OCI-LY7 (cell line): ENCODE results near the gene LAPTM5. TPM values are rescaled to one million over a fixed set of nuclear protein-coding genes. Genes with fewer than 3 reads are reported as not detected.

Source experiments
- BruUV-seq: library from RNA; stranded (reverse); fragments of 400-500 nt; replicated peaks from 2 replicates; lab custom pipeline; 2021; lab: Mats Ljungman, UMichigan
- CTCF ChIA-PET: fragments of 300-600 bp; sonication (Branson Sonifier 250); formaldehyde crosslinking; loops from one replicate; lab custom pipeline; 2022; ENCODE audit warnings: antibody characterized with exemption; ENCODE audit not compliant: unreplicated experiment; lab: Charles Lee
- POLR2A ChIA-PET: fragments of 300-600 bp; sonication (Branson Sonifier 250); formaldehyde crosslinking; loops from one replicate; lab custom pipeline; 2022; ENCODE audit warnings: antibody characterized with exemption; lab: Charles Lee
- DNase-seq: peaks from one replicate; pipeline ENCODE4 v3.0.0-alpha.2; 2015; ENCODE audit warnings: low spot score
- H2AFZ ChIP-seq: fragments of 200-600 bp; sonication (generic), shearing (Covaris generic); 2 replicates; pipeline ENCODE4 v1.6.1; 2014; ENCODE audit warnings: mild to moderate bottlenecking, antibody characterized with exemption, low read length, moderate library complexity
- H3K27ac ChIP-seq: fragments of 200-600 bp; sonication (generic); 2 replicates; pipeline ENCODE4 v1.5.1; 2014; ENCODE audit warnings: mixed run types, low read depth, mild to moderate bottlenecking, moderate library complexity, low read length, inconsistent platforms; ENCODE audit not compliant: poor library complexity, severe bottlenecking
- H3K36me3 ChIP-seq: fragments of 200-600 bp; sonication (generic); 2 replicates; pipeline ENCODE4 v1.6.1; 2014; ENCODE audit warnings: mild to moderate bottlenecking, antibody characterized with exemption, low read length, moderate library complexity, mixed read lengths; ENCODE audit not compliant: insufficient read depth
- H3K4me1 ChIP-seq: fragments of 200-600 bp; sonication (generic); 2 replicates; pipeline ENCODE4 v1.5.1; 2014; ENCODE audit warnings: mild to moderate bottlenecking, low read length; ENCODE audit not compliant: insufficient read depth, poor library complexity, severe bottlenecking
- H3K4me2 ChIP-seq: fragments of 200-600 bp; sonication (generic); 2 replicates; pipeline ENCODE4 v1.6.1; 2014; ENCODE audit warnings: mild to moderate bottlenecking, low read length
- H3K4me3 ChIP-seq: fragments of 200-600 bp; sonication (generic); 2 replicates; pipeline ENCODE4 v1.5.1; 2014; ENCODE audit warnings: mild to moderate bottlenecking, low read depth, low read length; ENCODE audit not compliant: poor library complexity, severe bottlenecking
- H3K79me2 ChIP-seq: fragments of 200-600 bp; sonication (generic); 2 replicates; pipeline ENCODE4 v1.6.1; 2016; ENCODE audit warnings: low read depth, mild to moderate bottlenecking, low read length, moderate library complexity, mixed read lengths; ENCODE audit not compliant: insufficient read depth
- H3K9me2 ChIP-seq: fragments of 200-600 bp; sonication (generic); 2 replicates; pipeline ENCODE4 v1.6.1; 2016; ENCODE audit warnings: mild to moderate bottlenecking, low read length, mixed read lengths; ENCODE audit not compliant: insufficient read depth
- H3K9me3 ChIP-seq: fragments of 200-600 bp; sonication (generic); 2 replicates; pipeline ENCODE4 v1.6.1; 2014; ENCODE audit warnings: mild to moderate bottlenecking, mixed run types, low read length, mixed read lengths
- H4K20me1 ChIP-seq: fragments of 200-600 bp; sonication (generic); 2 replicates; pipeline ENCODE4 v1.6.1; 2014; ENCODE audit warnings: mild to moderate bottlenecking, antibody characterized with exemption, low read length, moderate library complexity, mixed read lengths; ENCODE audit not compliant: insufficient read depth
- EZH2phosphoT487 ChIP-seq: fragments of 200-600 bp; sonication (generic); IDR thresholded peaks from 2 replicates; pipeline ENCODE4 v1.6.1; 2018; ENCODE audit warnings: low read depth, borderline replicate concordance, mild to moderate bottlenecking, mixed run types, antibody characterized with exemption, low read length, moderate library complexity, mixed read lengths
- intact Hi-C: fragments of 100-400 bp; cut with micrococcal nuclease; formaldehyde crosslinking; loops from one replicate; pipeline ENCODE4 v1.10.0; 2022; ENCODE audit not compliant: unreplicated experiment
- total RNA-seq, 2 experiments: library from RNA; depleted of rRNA in 1 of 2; stranded (reverse); fragments of >200 nt in 1 of 2; shearing (Covaris generic) in 1 of 2; gene quantifications; 2 replicates each; pipeline ENCODE4 v1.2.3, GENCODE V29; 2014 to 2022
- TF ChIP-seq, protein P1 (sequence below): fragments of 200-600 bp; sonication (generic); conservative IDR thresholded peaks from 2 replicates; pipeline ENCODE4 v1.5.1; 2014; ENCODE audit warnings: mild to moderate bottlenecking, antibody characterized with exemption, low read length, moderate library complexity, mixed read lengths

LAPTM5 gene
- total RNA-seq, 2 experiments from 2014 or later = 113 to 137 TPM

DNA sequence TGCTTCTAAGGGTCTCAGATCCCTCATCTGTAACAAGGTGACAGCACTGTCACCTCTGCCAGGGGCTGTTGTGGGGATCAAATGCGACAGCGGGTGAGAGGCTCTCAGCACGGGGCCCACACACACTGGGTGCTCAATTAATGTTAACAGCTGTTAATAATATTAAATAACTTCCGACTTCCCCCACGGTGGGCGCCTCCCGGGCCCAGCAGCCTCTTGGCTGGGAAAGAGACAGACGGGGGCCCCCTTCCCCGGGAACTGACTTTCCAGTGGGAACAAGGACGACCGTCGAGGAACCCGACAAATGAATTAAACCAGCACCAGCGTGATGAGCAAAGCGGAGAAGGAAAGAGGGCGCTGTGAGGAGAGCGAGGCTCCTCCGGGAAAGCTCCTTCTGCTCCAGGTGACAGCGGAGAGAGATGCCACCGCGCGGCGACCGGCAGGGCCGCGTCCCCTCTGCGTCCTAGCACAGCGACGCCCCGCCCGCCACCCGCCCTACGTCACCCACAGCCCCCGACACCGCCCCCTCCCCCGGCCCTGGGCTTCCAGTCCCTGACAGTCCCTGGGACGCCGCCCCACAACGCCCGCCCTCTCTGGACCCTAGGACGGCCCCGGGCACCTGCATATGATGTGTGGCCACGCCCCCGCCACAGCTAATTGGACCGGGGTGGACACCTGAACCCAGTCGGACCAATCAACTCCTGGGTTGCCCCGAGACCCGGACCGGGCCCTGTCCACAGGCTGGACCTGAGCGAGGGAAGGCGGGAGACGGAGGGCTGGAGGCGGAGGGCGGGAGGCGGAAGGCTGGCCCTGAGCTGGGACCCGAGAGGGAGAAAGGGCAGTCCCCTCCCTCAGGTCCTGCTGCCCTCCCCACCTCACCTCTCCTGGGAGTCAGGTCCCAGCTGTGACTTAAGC lies 72.4 kb downstream of the LAPTM5 start:
- no peak overlapping the region for H3K4me3 ChIP-seq
- no peaks in the 10 kb centered on the region for H3K9me3 ChIP-seq
- TF ChIP-seq EZH2phosphoT487 = no peak
- TF ChIP-seq, protein P1, sequence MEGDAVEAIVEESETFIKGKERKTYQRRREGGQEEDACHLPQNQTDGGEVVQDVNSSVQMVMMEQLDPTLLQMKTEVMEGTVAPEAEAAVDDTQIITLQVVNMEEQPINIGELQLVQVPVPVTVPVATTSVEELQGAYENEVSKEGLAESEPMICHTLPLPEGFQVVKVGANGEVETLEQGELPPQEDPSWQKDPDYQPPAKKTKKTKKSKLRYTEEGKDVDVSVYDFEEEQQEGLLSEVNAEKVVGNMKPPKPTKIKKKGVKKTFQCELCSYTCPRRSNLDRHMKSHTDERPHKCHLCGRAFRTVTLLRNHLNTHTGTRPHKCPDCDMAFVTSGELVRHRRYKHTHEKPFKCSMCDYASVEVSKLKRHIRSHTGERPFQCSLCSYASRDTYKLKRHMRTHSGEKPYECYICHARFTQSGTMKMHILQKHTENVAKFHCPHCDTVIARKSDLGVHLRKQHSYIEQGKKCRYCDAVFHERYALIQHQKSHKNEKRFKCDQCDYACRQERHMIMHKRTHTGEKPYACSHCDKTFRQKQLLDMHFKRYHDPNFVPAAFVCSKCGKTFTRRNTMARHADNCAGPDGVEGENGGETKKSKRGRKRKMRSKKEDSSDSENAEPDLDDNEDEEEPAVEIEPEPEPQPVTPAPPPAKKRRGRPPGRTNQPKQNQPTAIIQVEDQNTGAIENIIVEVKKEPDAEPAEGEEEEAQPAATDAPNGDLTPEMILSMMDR = no peak
- no peak for DNase-seq
- no peaks in the 10 kb centered on the region for H3K9me2 ChIP-seq
- no peak overlapping the region for H2AFZ ChIP-seq
- no TSS peak for BruUV-seq
- CTCF ChIA-PET = no interaction called here
- no peak overlapping the region for H3K4me2 ChIP-seq
- intact Hi-C loops = no loop called here
- no peaks in the 10 kb centered on the region for H4K20me1 ChIP-seq
- H3K4me1 ChIP-seq = no peaks in the 10 kb centered on the region
- H3K79me2 ChIP-seq = no peaks in the 10 kb centered on the region
- no peak overlapping the region for H3K27ac ChIP-seq
- POLR2A ChIA-PET = no interaction called here
- no peaks in the 10 kb centered on the region for H3K36me3 ChIP-seq

DNA sequence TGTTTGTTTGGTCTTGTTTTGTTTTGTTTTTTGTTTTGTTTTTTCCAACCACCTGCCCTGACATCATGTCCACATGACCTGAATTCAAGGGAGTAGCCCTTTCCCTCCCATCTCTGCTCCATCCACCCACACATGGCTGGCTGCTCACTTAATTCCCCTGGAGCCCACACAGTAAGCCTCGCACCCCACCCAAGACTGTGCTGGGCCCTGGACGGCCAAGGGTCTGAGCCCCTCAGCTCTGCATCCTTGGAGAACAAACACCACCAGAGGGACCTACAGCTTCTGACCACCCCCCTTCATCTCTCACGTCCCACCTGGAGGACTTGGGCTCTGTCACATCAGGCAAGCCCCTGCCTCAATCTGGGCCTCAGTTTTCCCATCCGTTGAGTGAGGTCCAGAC lies 73.3 kb downstream of the LAPTM5 start:
- Histone ChIP-seq H3K4me3 (no peak overlapping the region), H3K4me1 (no peaks in the 10 kb centered on the region), H3K79me2 (no peaks in the 10 kb centered on the region), H3K4me2 (no peak overlapping the region), H3K9me3 (no peaks in the 10 kb centered on the region), H3K27ac (no peak overlapping the region), H4K20me1 (no peaks in the 10 kb centered on the region), H3K9me2 (no peaks in the 10 kb centered on the region), H3K36me3 (no peaks in the 10 kb centered on the region), H2AFZ (no peak overlapping the region)
- CTCF ChIA-PET = no interaction called here
- POLR2A ChIA-PET = no interaction called here
- no TSS peak for BruUV-seq
- DNase-seq = no peak
- TF ChIP-seq, protein P1 = no peak
- no peak for TF ChIP-seq EZH2phosphoT487
- intact Hi-C loops = no loop called here

DNA sequence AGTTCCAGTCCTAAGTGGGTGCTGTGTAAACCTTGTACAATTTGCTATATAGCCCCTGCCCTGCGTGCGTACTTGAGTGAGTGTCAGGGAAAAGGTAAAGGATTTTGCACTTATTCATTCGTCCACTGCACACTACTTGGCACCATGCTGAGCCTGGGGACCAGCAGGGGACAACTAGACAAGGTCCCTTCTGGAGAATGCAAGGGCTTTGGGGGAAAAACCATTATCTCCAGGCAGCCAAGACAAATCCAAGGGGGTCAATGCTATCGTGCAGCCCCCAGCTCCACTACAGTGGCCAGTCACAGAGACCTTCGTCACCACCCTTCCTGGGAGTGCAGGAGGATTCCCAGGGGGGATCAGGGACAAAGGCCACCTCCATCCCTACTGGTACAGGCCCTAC lies 73.9 kb downstream of the LAPTM5 start:
- intact Hi-C loops = no loop called here
- Histone ChIP-seq H3K4me2 (no peak overlapping the region), H3K27ac (no peak overlapping the region), H3K4me1 (no peaks in the 10 kb centered on the region), H3K9me3 (no peaks in the 10 kb centered on the region), H3K9me2 (no peaks in the 10 kb centered on the region), H3K4me3 (no peak overlapping the region), H3K36me3 (no peaks in the 10 kb centered on the region), H3K79me2 (no peaks in the 10 kb centered on the region), H2AFZ (no peak overlapping the region), H4K20me1 (no peaks in the 10 kb centered on the region)
- no peak for DNase-seq
- no TSS peak for BruUV-seq
- ChIA-PET CTCF (no interaction called here), POLR2A (interaction anchor here (0.7 kb wide), 1 partner anchor 152 kb away, joined by 5 read pairs; no protein-coding TSS in a partner anchor)
- TF ChIP-seq EZH2phosphoT487 = no peak
- TF ChIP-seq, protein P1 = no peak
